ENCODE measurements around the gene RPL9.
"Not testable (repeated sequence)": the region's sequence is repeated elsewhere in the genome, so short reads cannot be mapped to it uniquely, and the experiment has no call there.

The RPL9 gene

GRCh38 chr4:39422247-39422646 is 36.5 kb downstream of the RPL9 start:
- ATAC-seq: no peak

DNA sequence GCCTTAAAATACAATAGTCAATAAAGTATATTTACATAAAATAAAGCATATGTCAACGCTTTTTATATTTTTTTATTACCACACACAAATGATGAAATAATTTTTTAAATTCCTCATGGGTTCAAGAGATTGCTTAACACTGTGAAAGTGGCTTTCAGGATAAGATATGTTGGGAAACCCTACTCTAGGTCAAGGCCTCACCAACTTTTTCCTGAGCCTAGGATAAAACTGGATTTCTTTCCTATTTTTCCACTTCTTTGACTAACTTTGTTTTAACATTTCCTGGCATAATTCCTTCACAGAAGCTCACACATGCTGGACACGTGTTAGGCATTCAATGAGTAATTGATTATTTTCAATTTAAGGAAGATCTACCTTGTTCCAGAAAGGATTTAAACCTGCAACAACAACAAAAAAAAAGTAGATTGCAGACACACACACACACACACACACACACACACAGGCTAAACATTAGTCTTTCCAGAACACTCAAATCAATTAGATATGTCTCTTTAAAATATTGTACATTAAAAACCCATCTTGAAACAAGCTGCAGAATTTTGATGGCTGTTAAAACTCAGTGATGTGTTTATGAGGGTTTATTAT is 42.9 kb downstream of the RPL9 start:
- ATAC-seq: no peak

DNA sequence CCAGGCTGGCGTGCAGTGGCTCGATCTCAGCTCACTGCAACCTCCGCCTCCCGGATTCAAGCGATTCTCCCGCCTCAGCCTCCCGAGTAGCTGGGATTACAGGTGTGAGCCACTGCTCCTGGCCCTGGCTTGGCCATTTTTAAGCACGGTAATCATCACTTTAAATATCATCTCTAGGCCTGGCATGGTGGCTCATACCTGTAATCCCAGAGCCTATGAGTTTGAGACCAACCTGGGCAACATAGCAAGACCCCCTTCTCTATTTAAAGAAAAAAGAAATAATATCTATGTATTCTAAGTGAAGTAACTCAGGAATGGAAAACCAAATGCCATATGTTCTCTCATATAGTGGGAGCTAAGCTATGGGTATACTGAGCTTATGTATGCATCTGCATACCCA is 47.2 kb downstream of the RPL9 start:
- ATAC-seq: not testable (repeated sequence)

GRCh38 chr4:39410415-39410814 is 48.3 kb downstream of the RPL9 start:
- no peak for ATAC-seq

GRCh38 chr4:39407584-39407885 is 51.2 kb downstream of the RPL9 start:
- ATAC-seq: no peak

GRCh38 chr4:39406763-39407583 is 51.7 kb downstream of the RPL9 start, which contains the start of gene KLB:
KLB (plus strand) TSS chr4:39406930; CDS start chr4:39406950, 20 bp downstream.
- ATAC-seq: no peak
